IMR-90 (cell line): ENCODE results near the gene DLL1. TPM values are rescaled to one million over a fixed set of nuclear protein-coding genes. Genes with fewer than 3 reads are reported as not detected.

Experiments
- ATAC-seq: fragments of 200-7000 bp; cut with Tn5 transposase; 2 replicates; pipeline ENCODE4 v1.9.1; 2020; ENCODE audit warnings: low read depth, mild to moderate bottlenecking, moderate library complexity
- BruUV-seq: library from RNA; stranded (reverse); fragments of 400-500 nt; replicated peaks from 2 replicates; lab custom pipeline; 2021; lab: Mats Ljungman, UMichigan
- CTCF ChIA-PET: fragments of 300-600 bp; formaldehyde crosslinking; extraction: SDS; loops from one replicate; lab custom pipeline; 2021; ENCODE audit warnings: antibody characterized with exemption; lab: Yijun Ruan, JAX
- POLR2A ChIA-PET: fragments of 300-600 bp; sonication (Branson Sonifier 250); formaldehyde crosslinking; loops from one replicate; lab custom pipeline; 2022; ENCODE audit warnings: antibody characterized with exemption; ENCODE audit not compliant: unreplicated experiment; lab: Charles Lee
- DNase-seq: peaks from one replicate; pipeline ENCODE4 v3.0.0; 2013
- H2AFZ ChIP-seq: replicated peaks from 2 replicates; pipeline ENCODE3; 2013; ENCODE audit warnings: low read length, mild to moderate bottlenecking; ENCODE audit not compliant: poor library complexity
- H2AK5ac ChIP-seq: 2 replicates; pipeline ENCODE4 v1.6.1; 2013; ENCODE audit warnings: low read depth, low read length, inconsistent platforms
- H2AK9ac ChIP-seq: replicated peaks from 2 replicates; pipeline ENCODE3; 2013; ENCODE audit warnings: mild to moderate bottlenecking, low read depth, low read length, moderate library complexity; ENCODE audit not compliant: poor library complexity
- H2BK120ac ChIP-seq: 2 replicates; pipeline ENCODE4 v1.6.1; 2013; ENCODE audit warnings: low read depth, low read length, inconsistent platforms
- H2BK15ac ChIP-seq: 3 replicates; pipeline ENCODE4 v1.6.1; 2013; ENCODE audit warnings: low read depth, low read length, inconsistent platforms
- H2BK20ac ChIP-seq: 2 replicates; pipeline ENCODE4 v1.6.1; 2013; ENCODE audit warnings: low read depth, mild to moderate bottlenecking, inconsistent platforms, low read length, moderate library complexity
- H2BK5ac ChIP-seq: 2 replicates; pipeline ENCODE4 v1.6.1; 2013; ENCODE audit warnings: mild to moderate bottlenecking, low read depth, low read length, inconsistent platforms; ENCODE audit not compliant: poor library complexity, severe bottlenecking
- H3K14ac ChIP-seq: replicated peaks from 2 replicates; pipeline ENCODE4 v1.6.1; 2013; ENCODE audit warnings: low read depth, low read length, inconsistent platforms
- H3K18ac ChIP-seq: 2 replicates; pipeline ENCODE4 v1.6.1; 2013; ENCODE audit warnings: low read depth, low read length, control low read depth
- H3K23ac ChIP-seq: 2 replicates; pipeline ENCODE4 v1.6.1; 2013; ENCODE audit warnings: low read depth, low read length, inconsistent platforms
- H3K27ac ChIP-seq: 2 replicates; pipeline ENCODE4 v1.5.1; 2013; ENCODE audit warnings: mild to moderate bottlenecking, control low read depth, low read length; ENCODE audit not compliant: insufficient read depth
- H3K27me3 ChIP-seq: 2 replicates; pipeline ENCODE4 v1.6.1; 2013; ENCODE audit warnings: low read length; ENCODE audit not compliant: control insufficient read depth, insufficient read depth
- H3K36me3 ChIP-seq: 2 replicates; pipeline ENCODE4 v1.6.1; 2013; ENCODE audit warnings: low read length, mixed read lengths; ENCODE audit not compliant: control insufficient read depth, insufficient read depth
- H3K4ac ChIP-seq: 2 replicates; pipeline ENCODE4 v1.6.1; 2013; ENCODE audit warnings: low read depth, low read length, inconsistent platforms
- H3K4me1 ChIP-seq: 2 replicates; pipeline ENCODE4 v1.6.1; 2013; ENCODE audit warnings: low read length, mixed read lengths; ENCODE audit not compliant: control insufficient read depth, insufficient read depth
- H3K4me2 ChIP-seq: 2 replicates; pipeline ENCODE4 v1.6.1; 2013; ENCODE audit warnings: low read depth, mild to moderate bottlenecking, control low read depth, low read length, moderate library complexity
- H3K4me3 ChIP-seq: 2 replicates; pipeline ENCODE4 v1.5.1; 2013; ENCODE audit warnings: low read depth, mild to moderate bottlenecking, control low read depth, low read length, moderate library complexity; ENCODE audit not compliant: insufficient read depth
- H3K56ac ChIP-seq: 2 replicates; pipeline ENCODE4 v1.6.1; 2013; ENCODE audit warnings: low read length, inconsistent platforms; ENCODE audit not compliant: insufficient read depth; ENCODE audit errors: extremely low read depth
- H3K79me1 ChIP-seq, 2 experiments: 2 replicates each; pipeline ENCODE4 v1.6.1; 2013; ENCODE audit warnings: low read length in 2 of 2, inconsistent platforms in 1 of 2, low read depth in 1 of 2
- H3K9ac ChIP-seq: 2 replicates; pipeline ENCODE4 v1.6.1; 2013; ENCODE audit warnings: low read depth, low read length, control low read depth
- H3K9me1 ChIP-seq: 2 replicates; pipeline ENCODE4 v1.6.1; 2013; ENCODE audit warnings: low read length, inconsistent platforms; ENCODE audit not compliant: insufficient read depth
- H3K9me3 ChIP-seq: 2 replicates; pipeline ENCODE4 v1.6.1; 2013; ENCODE audit warnings: low read length; ENCODE audit not compliant: control insufficient read depth, insufficient read depth
- H4K20me1 ChIP-seq: 2 replicates; pipeline ENCODE4 v1.6.1; 2013; ENCODE audit warnings: low read length, inconsistent platforms; ENCODE audit not compliant: insufficient read depth
- H4K5ac ChIP-seq: 2 replicates; pipeline ENCODE4 v1.6.1; 2013; ENCODE audit warnings: mild to moderate bottlenecking, low read depth, low read length, control low read depth
- H4K8ac ChIP-seq, 2 experiments: 2 replicates each; pipeline ENCODE4 v1.6.1; 2013; ENCODE audit warnings: low read depth in 2 of 2, low read length in 2 of 2, control low read depth in 1 of 2, inconsistent platforms in 1 of 2
- H4K91ac ChIP-seq: 2 replicates; pipeline ENCODE4 v1.6.1; 2013; ENCODE audit warnings: low read depth, low read length, inconsistent platforms; ENCODE audit not compliant: insufficient read depth
- BHLHE40 ChIP-seq: fragments of 150-350 bp; IDR thresholded peaks from 2 replicates; pipeline ENCODE4 v1.6.1; 2016; ENCODE audit warnings: mild to moderate bottlenecking, low read depth, low read length
- CEBPB ChIP-seq: IDR thresholded peaks from 2 replicates; pipeline ENCODE4 v1.6.1; 2012; ENCODE audit warnings: low read depth, low read length, improper control_type of control experiment
- CHD1 ChIP-seq: IDR thresholded peaks from 2 replicates; pipeline ENCODE4 v1.6.1; 2012; ENCODE audit warnings: low read depth, low read length, improper control_type of control experiment
- MAZ ChIP-seq: IDR thresholded peaks from 2 replicates; pipeline ENCODE4 v1.6.1; 2012; ENCODE audit warnings: low read depth, mild to moderate bottlenecking, low read length, improper control_type of control experiment, moderate library complexity, borderline replicate concordance
- MXI1 ChIP-seq: IDR thresholded peaks from 2 replicates; pipeline ENCODE4 v1.6.1; 2012; ENCODE audit warnings: low read depth, mild to moderate bottlenecking, low read length, moderate library complexity, borderline replicate concordance
- POLR2A ChIP-seq: IDR thresholded peaks from 2 replicates; pipeline ENCODE4 v1.6.1; 2012; ENCODE audit warnings: mild to moderate bottlenecking, low read depth, low read length
- SMC3 ChIP-seq: fragments of 150-350 bp; IDR thresholded peaks from 2 replicates; pipeline ENCODE4 v1.6.1; 2016; ENCODE audit warnings: low read depth, mild to moderate bottlenecking, antibody characterized with exemption, low read length, moderate library complexity
- WGBS, 2 experiments: methylation state at CpG; one replicate each; pipeline versions ENCODE4 v1.1.5 to v1.1.7; 2013; ENCODE audit warnings: missing lambda C conversion rate in 2 of 2; ENCODE audit not compliant: insufficient read length in 1 of 2; ENCODE audit errors: extremely low coverage in 2 of 2; 5-methylcytosine and 5-hydroxymethylcytosine counted together
- dilution Hi-C: fragments of 300-500 bp; cut with HindIII; formaldehyde crosslinking; loops from one replicate; pipeline ENCODE4 v1.14.3; 2018; ENCODE audit warnings: low sequenced_read_pairs; ENCODE audit not compliant: unreplicated experiment
- in situ Hi-C: fragments of 300-500 bp; cut with MboI; formaldehyde crosslinking; loops from 3 replicates; pipeline ENCODE4 v1.14.3; 2019; ENCODE audit warnings: low sequenced_read_pairs, inconsistent platforms, mixed read lengths
- intact Hi-C: fragments of 100-400 bp; cut with micrococcal nuclease; formaldehyde crosslinking; loops from 2 replicates; pipeline ENCODE4 v1.10.0; 2022
- polyA plus RNA-seq, 3 experiments: library from polyadenylated mRNA; depleted of rRNA; stranded (reverse); fragments of >200 nt; gene quantifications; 2 replicates each; pipeline ENCODE4 v1.2.3, GENCODE V29; 2012; ENCODE audit warnings: low replicate concordance in 1 of 3
- total RNA-seq: library from RNA; depleted of rRNA; stranded (reverse); fragments of >200 nt; gene quantifications from 2 replicates; pipeline ENCODE4 v1.2.3, GENCODE V29; 2012
- TF ChIP-seq, protein P1 (sequence below): fragments of 150-350 bp; IDR thresholded peaks from 2 replicates; pipeline ENCODE4 v1.6.1; 2017; ENCODE audit warnings: mild to moderate bottlenecking, antibody characterized with exemption, low read length, low read depth
- TF ChIP-seq, protein P2 (sequence below): conservative IDR thresholded peaks from 2 replicates; pipeline ENCODE4 v1.5.1; 2012; ENCODE audit warnings: mild to moderate bottlenecking, low read depth, low read length, improper control_type of control experiment

DLL1 gene
- total and polyA plus RNA-seq, 2 of the 4 experiments (the other 2 are of a cell fraction) = under 0.01 to 0.31 TPM

DNA sequence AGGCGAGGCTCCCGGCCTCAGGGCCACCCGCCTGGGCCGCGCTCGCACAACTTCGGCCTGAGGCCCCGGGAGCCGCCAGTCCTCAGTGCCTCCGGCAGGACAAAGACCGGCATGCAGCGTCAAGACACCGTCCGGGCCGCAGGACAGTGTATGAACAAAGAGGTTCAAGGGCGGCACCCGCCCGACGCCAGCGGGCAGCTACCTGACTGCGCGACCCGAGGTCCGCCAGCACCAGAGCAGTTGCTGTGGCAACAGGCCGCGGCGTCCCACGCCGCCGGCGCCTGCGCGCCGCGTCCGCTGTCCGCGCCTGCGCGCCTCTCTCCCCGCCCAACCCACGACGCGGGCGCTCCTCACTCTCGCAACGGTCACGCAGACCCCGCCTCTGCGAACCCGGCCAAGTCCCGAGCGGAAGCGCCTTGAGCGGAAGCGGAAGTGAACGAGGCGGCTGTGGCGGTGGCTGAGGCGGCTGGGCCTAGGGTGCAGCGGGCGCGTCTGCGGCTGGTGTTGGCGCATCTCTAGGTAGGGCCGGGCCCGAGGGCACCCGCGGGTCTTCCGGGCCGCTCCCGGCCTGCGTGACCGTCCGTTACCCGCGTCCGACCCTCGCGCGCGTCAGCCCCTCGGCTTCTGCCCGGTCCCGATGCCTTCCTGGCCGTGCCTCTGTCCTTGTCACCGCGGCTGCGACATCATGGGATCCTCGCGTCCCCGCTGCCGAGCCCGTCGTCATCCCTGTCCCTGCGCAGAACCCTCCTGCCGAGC lies 15.6 kb upstream of the DLL1 start, which contains the start of gene FAM120B:
Gene FAM120B, plus strand, starts transcription at position 435 of the 756 bp plus-strand sequence. CDS start 10,633 bp downstream, outside the sequence.
- Histone ChIP-seq H3K9ac (peak within 1 kb of the TSS; percentile 81), H2BK5ac (peak within 1 kb of the TSS; percentile 62), H3K79me1 (peaks cover 23 to 42% of the 10 kb centered on the region in 2 experiments), H2AK9ac (peak within 1 kb of the TSS; percentile 88), H3K27ac (peak within 1 kb of the TSS; percentile 67), H4K20me1 (peaks cover 20% of the 10 kb centered on the region), H3K4me3 (peak within 1 kb of the TSS; percentile 75), H2BK120ac (peak within 1 kb of the TSS; percentile 21; the same call in 1 of the 2 replicates), H3K36me3 (0 out of 2 replicates have a peak, but pooled peaks cover 2% of the 10 kb centered on the region), H3K4me2 (peak within 1 kb of the TSS; percentile 97), H3K18ac (0 out of 2 replicates have a peak within 1 kb of the TSS, but pooled peaks have one; percentile 0), H2AK5ac (peak within 1 kb of the TSS; percentile 96), H3K14ac (peak within 1 kb of the TSS; percentile 89), H4K8ac (peak within 1 kb of the TSS; percentile 91 to 96), H3K4me1 (peaks cover 10% of the 10 kb centered on the region), H2AFZ (peak within 1 kb of the TSS; percentile 99), H3K56ac (peak within 1 kb of the TSS; percentile 66), H2BK20ac (no peak within 1 kb of the TSS), H2BK15ac (no peak within 1 kb of the TSS), H3K9me3 (no peaks in the 10 kb centered on the region), H3K23ac (peak within 1 kb of the TSS; percentile 96), H3K9me1 (peaks cover 25% of the 10 kb centered on the region), H3K4ac (peak within 1 kb of the TSS; percentile 95), H3K27me3 (no peaks in the 10 kb centered on the region), H4K91ac (peak within 1 kb of the TSS; percentile 85), H4K5ac (peak within 1 kb of the TSS; percentile 82)
- intact Hi-C loops = loop anchor here (5.0 kb wide), 2 partner anchors 211 to 584 kb away; partner anchors contain the start of gene PHF10
- TF ChIP-seq POLR2A (peak; percentile 91), MAZ (peak; percentile 61; the same call in 1 of the 2 replicates), MXI1 (peak; percentile 88), SMC3 (no peak), CEBPB (no peak), CHD1 (no peak), BHLHE40 (peak; percentile 69; the same call in 1 of the 2 replicates)
- TF ChIP-seq, protein P1, sequence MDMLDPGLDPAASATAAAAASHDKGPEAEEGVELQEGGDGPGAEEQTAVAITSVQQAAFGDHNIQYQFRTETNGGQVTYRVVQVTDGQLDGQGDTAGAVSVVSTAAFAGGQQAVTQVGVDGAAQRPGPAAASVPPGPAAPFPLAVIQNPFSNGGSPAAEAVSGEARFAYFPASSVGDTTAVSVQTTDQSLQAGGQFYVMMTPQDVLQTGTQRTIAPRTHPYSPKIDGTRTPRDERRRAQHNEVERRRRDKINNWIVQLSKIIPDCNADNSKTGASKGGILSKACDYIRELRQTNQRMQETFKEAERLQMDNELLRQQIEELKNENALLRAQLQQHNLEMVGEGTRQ = no peak; the same call in 1 of the 2 replicates
- TF ChIP-seq, protein P2, sequence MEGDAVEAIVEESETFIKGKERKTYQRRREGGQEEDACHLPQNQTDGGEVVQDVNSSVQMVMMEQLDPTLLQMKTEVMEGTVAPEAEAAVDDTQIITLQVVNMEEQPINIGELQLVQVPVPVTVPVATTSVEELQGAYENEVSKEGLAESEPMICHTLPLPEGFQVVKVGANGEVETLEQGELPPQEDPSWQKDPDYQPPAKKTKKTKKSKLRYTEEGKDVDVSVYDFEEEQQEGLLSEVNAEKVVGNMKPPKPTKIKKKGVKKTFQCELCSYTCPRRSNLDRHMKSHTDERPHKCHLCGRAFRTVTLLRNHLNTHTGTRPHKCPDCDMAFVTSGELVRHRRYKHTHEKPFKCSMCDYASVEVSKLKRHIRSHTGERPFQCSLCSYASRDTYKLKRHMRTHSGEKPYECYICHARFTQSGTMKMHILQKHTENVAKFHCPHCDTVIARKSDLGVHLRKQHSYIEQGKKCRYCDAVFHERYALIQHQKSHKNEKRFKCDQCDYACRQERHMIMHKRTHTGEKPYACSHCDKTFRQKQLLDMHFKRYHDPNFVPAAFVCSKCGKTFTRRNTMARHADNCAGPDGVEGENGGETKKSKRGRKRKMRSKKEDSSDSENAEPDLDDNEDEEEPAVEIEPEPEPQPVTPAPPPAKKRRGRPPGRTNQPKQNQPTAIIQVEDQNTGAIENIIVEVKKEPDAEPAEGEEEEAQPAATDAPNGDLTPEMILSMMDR = no peak
- no TSS peak for BruUV-seq
- WGBS, 2 experiments = 1% methylated on average over 36 of the region's 97 CpGs; no CpG with 5 or more reads in 1 of the 2 experiments
- in situ Hi-C loops = loop anchor here (10.0 kb wide), 1 partner anchor 512 kb away; no protein-coding TSS in a partner anchor
- CTCF ChIA-PET = interaction anchor here (0.6 kb wide), 1 partner anchor 234 kb away, joined by 3 read pairs; no protein-coding TSS in a partner anchor
- POLR2A ChIA-PET = no interaction called here
- dilution Hi-C loops = no loop called here
- DNase-seq = peak; percentile 93
- peak; percentile 98 for ATAC-seq
